ENCODE data around the gene NFIX. TPM values are rescaled to one million over a fixed set of nuclear protein-coding genes. Genes with fewer than 3 reads are reported as not detected.

The NFIX gene
- total and polyA plus RNA-seq, 9 of the 15 experiments (the other 6 are each of a cell fraction or from before 2014, with no cell fraction given): 0.28 to 26.8 (median 5.4) TPM

- TF ChIP-seq NFRKB (IDR thresholded peaks at IDR 0.05; ENCODE audit: low read depth) (no peak), ELF4 (CRISPR knock-in tag; IDR thresholded peaks at IDR 0.05) (no peak), BHLHE40 (IDR thresholded peaks at IDR 0.05; ENCODE audit: low read length) (peak; percentile 85), ZNF507 (tag; conservative IDR thresholded peaks at IDR 0.05) (no peak), ZFX (CRISPR knock-in tag; IDR thresholded peaks at IDR 0.05) (peak; percentile 60; the same call in 1 of the 2 replicates), E2F8 (IDR thresholded peaks at IDR 0.05; ENCODE audit: low read depth, partially characterized antibody) (peak; percentile 34), MAX (CRISPR knock-in tag; IDR thresholded peaks at IDR 0.05) (peak; percentile 63), MTA3 (IDR thresholded peaks at IDR 0.05; ENCODE audit: borderline replicate concordance) (peak; percentile 70; the same call in 1 of the 2 replicates), TBL1XR1 (IDR thresholded peaks at IDR 0.05; ENCODE audit: low read length in 2 of 2) (peak in 1 of 2 experiments; percentile 61; a peak in 1 of 4 replicates), XRCC5 (IDR thresholded peaks at IDR 0.05; ENCODE audit: low read depth, low read length) (0 out of 2 replicates have a peak, but pooled peaks have one; percentile 24), SRF (CRISPR knock-in tag; IDR thresholded peaks at IDR 0.05) (0 out of 4 replicates have a peak, but pooled peaks of 1 of the 2 experiments have one; percentile 51)
- TF ChIP-seq, protein P1, sequence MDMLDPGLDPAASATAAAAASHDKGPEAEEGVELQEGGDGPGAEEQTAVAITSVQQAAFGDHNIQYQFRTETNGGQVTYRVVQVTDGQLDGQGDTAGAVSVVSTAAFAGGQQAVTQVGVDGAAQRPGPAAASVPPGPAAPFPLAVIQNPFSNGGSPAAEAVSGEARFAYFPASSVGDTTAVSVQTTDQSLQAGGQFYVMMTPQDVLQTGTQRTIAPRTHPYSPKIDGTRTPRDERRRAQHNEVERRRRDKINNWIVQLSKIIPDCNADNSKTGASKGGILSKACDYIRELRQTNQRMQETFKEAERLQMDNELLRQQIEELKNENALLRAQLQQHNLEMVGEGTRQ (CRISPR knock-in tag; IDR thresholded peaks at IDR 0.05): peak; percentile 67
These were observed 56.4 kb downstream of the NFIX start (continued) for GRCh38 chr19:13051557-13052165.
